Breast epithelium (tissue), 3 donors: Measurements from ENCODE around the gene MGAT5.

Experiments used
- CTCF ChIP-seq, 3 donors: fragments of 450-650 bp; IDR thresholded peaks; one replicate each; pipeline ENCODE4 v1.5.1; 2016 to 2017; ENCODE audit warnings: antibody characterized with exemption in 3 of 3, mild to moderate bottlenecking in 3 of 3, moderate library complexity in 3 of 3
- POLR2A ChIP-seq: fragments of 450-650 bp; IDR thresholded peaks from one replicate; pipeline ENCODE4 v1.6.1; 2016; ENCODE audit warnings: antibody characterized with exemption, mild to moderate bottlenecking, moderate library complexity

GRCh38 chr2:134362740-134363139 is 108.9 kb downstream of the MGAT5 start:
- TF ChIP-seq POLR2A (no peak), CTCF (IDR thresholded peaks at IDR 0.05) (no peak)
